Neuronal stem cell (in vitro differentiated cells): ENCODE measurements around the gene PDGFC.

Experiments used
- DNase-seq: peaks from one replicate; pipeline ENCODE4 v3.0.0-alpha.2; 2013; ENCODE audit warnings: low spot score
- H2AFZ ChIP-seq: one replicate; pipeline ENCODE4 v1.6.1; 2013; ENCODE audit warnings: mild to moderate bottlenecking, low read length, inconsistent platforms
- H2AK5ac ChIP-seq: 2 replicates; pipeline ENCODE4 v1.6.1; 2013; ENCODE audit warnings: low read depth, mild to moderate bottlenecking, inconsistent platforms, low read length, moderate library complexity, mixed read lengths
- H2BK120ac ChIP-seq: 2 replicates; pipeline ENCODE4 v1.6.1; 2013; ENCODE audit warnings: low read depth, mild to moderate bottlenecking, inconsistent platforms, low read length, moderate library complexity, mixed read lengths
- H2BK12ac ChIP-seq: one replicate; pipeline ENCODE4 v1.6.1; 2013; ENCODE audit warnings: low read length, inconsistent platforms
- H2BK15ac ChIP-seq: 2 replicates; pipeline ENCODE4 v1.6.1; 2013; ENCODE audit warnings: mild to moderate bottlenecking, low read length, inconsistent platforms, mixed read lengths
- H2BK5ac ChIP-seq: one replicate; pipeline ENCODE4 v1.6.1; 2013; ENCODE audit warnings: inconsistent platforms, mild to moderate bottlenecking, low read length, moderate library complexity
- H3K14ac ChIP-seq: one replicate; pipeline ENCODE4 v1.6.1; 2013; ENCODE audit warnings: low read length, inconsistent platforms
- H3K18ac ChIP-seq: 2 replicates; pipeline ENCODE4 v1.6.1; 2013; ENCODE audit warnings: low read length, inconsistent platforms
- H3K23ac ChIP-seq: 2 replicates; pipeline ENCODE4 v1.6.1; 2013; ENCODE audit warnings: low read depth, mild to moderate bottlenecking, mixed read lengths, low read length, inconsistent platforms; ENCODE audit not compliant: poor library complexity
- H3K27ac ChIP-seq: replicated peaks from 3 replicates; pipeline ENCODE4 v1.5.1; 2013; ENCODE audit warnings: low read length, inconsistent platforms
- H3K27me3 ChIP-seq, 3 experiments: 2 replicates each; pipeline ENCODE4 v1.6.1; 2013; ENCODE audit warnings: low read length in 3 of 3, mild to moderate bottlenecking in 2 of 3, inconsistent platforms in 1 of 3, low read depth in 1 of 3, mixed read lengths in 1 of 3, moderate library complexity in 1 of 3; ENCODE audit not compliant: control insufficient read depth in 3 of 3, insufficient read depth in 3 of 3
- H3K36me3 ChIP-seq, 2 donors: replicated peaks in 1 of 2; 2 replicates each; pipeline ENCODE4 v1.6.1; 2013; ENCODE audit warnings: low read length in 2 of 2; ENCODE audit not compliant: control insufficient read depth in 2 of 2, insufficient read depth in 2 of 2
- H3K4ac ChIP-seq: 2 replicates; pipeline ENCODE4 v1.6.1; 2013; ENCODE audit warnings: inconsistent platforms, mild to moderate bottlenecking, low read length, moderate library complexity
- H3K4me1 ChIP-seq, 2 donors: 1 replicate in 1 of 2; 2 replicates in 1 of 2; pipeline ENCODE4 v1.6.1; 2013; ENCODE audit warnings: low read length in 2 of 2, low read depth in 1 of 2; ENCODE audit not compliant: control insufficient read depth in 2 of 2, insufficient read depth in 1 of 2
- H3K4me2 ChIP-seq: one replicate; pipeline ENCODE4 v1.6.1; 2013; ENCODE audit warnings: mild to moderate bottlenecking, low read length, inconsistent platforms; ENCODE audit not compliant: insufficient read depth, poor library complexity, severe bottlenecking
- H3K4me3 ChIP-seq, 2 donors: 2 replicates each; pipeline ENCODE4 v1.5.1; 2013; ENCODE audit warnings: low read length in 2 of 2, mild to moderate bottlenecking in 2 of 2, inconsistent platforms in 1 of 2, moderate library complexity in 1 of 2
- H3K79me1 ChIP-seq: one replicate; pipeline ENCODE4 v1.6.1; 2013; ENCODE audit warnings: low read depth, mild to moderate bottlenecking, inconsistent platforms, low read length, moderate library complexity
- H3K9ac ChIP-seq: one replicate; pipeline ENCODE4 v1.6.1; 2013; ENCODE audit warnings: mild to moderate bottlenecking, low read depth, low read length, inconsistent platforms; ENCODE audit not compliant: poor library complexity
- H3K9me3 ChIP-seq, 2 donors: replicated peaks in 1 of 2; 2 replicates each; pipeline versions ENCODE3 to v1.6.1; 2013; ENCODE audit warnings: low read length in 2 of 2, mild to moderate bottlenecking in 2 of 2, inconsistent platforms in 1 of 2, low read depth in 1 of 2, mixed read lengths in 1 of 2, moderate library complexity in 1 of 2; ENCODE audit not compliant: control insufficient read depth in 2 of 2, insufficient read depth in 1 of 2
- H4K8ac ChIP-seq: one replicate; pipeline ENCODE4 v1.6.1; 2013; ENCODE audit warnings: low read depth, mild to moderate bottlenecking, inconsistent platforms, low read length, moderate library complexity
- H4K91ac ChIP-seq: one replicate; pipeline ENCODE4 v1.6.1; 2013; ENCODE audit warnings: low read length, low read depth, mild to moderate bottlenecking, inconsistent platforms; ENCODE audit not compliant: poor library complexity
- WGBS, 2 donors: extraction: QIAGEN DNeasy Blood & Tissue Kit; methylation state at CpG; one replicate each; pipeline ENCODE4 v1.1.7; 2013; ENCODE audit warnings: missing lambda C conversion rate in 2 of 2, mixed read lengths in 1 of 2; ENCODE audit not compliant: insufficient read length in 2 of 2, insufficient replicate concordance in 1 of 2; ENCODE audit errors: extremely low coverage in 2 of 2; 5-methylcytosine and 5-hydroxymethylcytosine counted together

PDGFC gene

GRCh38 chr4:156966836-156967235 is 4.8 kb downstream of the PDGFC start:
- H3K4me3 ChIP-seq: no peak overlapping the region
- H2BK120ac ChIP-seq: no peak overlapping the region
- H3K9ac ChIP-seq: no peak overlapping the region
- no peak overlapping the region for H2BK15ac ChIP-seq
- no peak overlapping the region for H2AK5ac ChIP-seq
- H3K27me3 ChIP-seq: peaks cover 0 to 4% (median 0%) of the 10 kb centered on the region in 3 experiments
- H3K4me1 ChIP-seq: peaks cover 2 to 20% of the 10 kb centered on the region in 2 donors
- H2AFZ ChIP-seq: no peak overlapping the region
- H4K8ac ChIP-seq: no peak overlapping the region
- H2BK5ac ChIP-seq: no peak overlapping the region
- no peaks in the 10 kb centered on the region for H3K9me3 ChIP-seq
- no peaks in the 10 kb centered on the region for H3K36me3 ChIP-seq
- no peak overlapping the region for H3K4ac ChIP-seq
- H3K27ac ChIP-seq: no peak overlapping the region
- no CpG with 5 or more reads among the region's 2 CpGs for WGBS, 2 donors
- H3K4me2 ChIP-seq: no peak overlapping the region
- H4K91ac ChIP-seq: no peak overlapping the region
- no peaks in the 10 kb centered on the region for H3K79me1 ChIP-seq
- H3K14ac ChIP-seq: no peak overlapping the region
- no peak for DNase-seq
- no peak overlapping the region for H3K18ac ChIP-seq
- H2BK12ac ChIP-seq: no peak overlapping the region
- H3K23ac ChIP-seq: no peak overlapping the region

- H3K79me1 ChIP-seq: no peaks in the 10 kb centered on the region
- no peak overlapping the region for H2BK12ac ChIP-seq
- H3K27me3 ChIP-seq: no peaks in the 10 kb centered on the region
- H3K36me3 ChIP-seq: no peaks in the 10 kb centered on the region
- no peak overlapping the region for H2AFZ ChIP-seq
- H3K9me3 ChIP-seq: no peaks in the 10 kb centered on the region
- H3K18ac ChIP-seq: no peak overlapping the region
- H3K14ac ChIP-seq: no peak overlapping the region
- H4K91ac ChIP-seq: no peak overlapping the region
- no peak overlapping the region for H3K4ac ChIP-seq
- no peak overlapping the region for H2BK120ac ChIP-seq
- no peak overlapping the region for H3K4me3 ChIP-seq
- no peak for DNase-seq
- H4K8ac ChIP-seq: no peak overlapping the region
- no peak overlapping the region for H2BK5ac ChIP-seq
- no peak overlapping the region for H3K23ac ChIP-seq
- no CpG with 5 or more reads among the region's 3 CpGs for WGBS, 2 donors
- no peak overlapping the region for H3K4me2 ChIP-seq
- H3K9ac ChIP-seq: no peak overlapping the region
- H3K27ac ChIP-seq: no peak overlapping the region
- no peak overlapping the region for H2AK5ac ChIP-seq
- H2BK15ac ChIP-seq: no peak overlapping the region
- peaks cover 4 to 10% of the 10 kb centered on the region in 2 donors for H3K4me1 ChIP-seq
Observed at GRCh38 chr4:156963419-156963818, 8.2 kb downstream of the PDGFC start.

- H3K36me3 ChIP-seq: no peaks in the 10 kb centered on the region
- no peak overlapping the region for H2BK5ac ChIP-seq
- H2BK120ac ChIP-seq: no peak overlapping the region
- no peaks in the 10 kb centered on the region for H3K27me3 ChIP-seq
- no peak overlapping the region for H4K8ac ChIP-seq
- no peak overlapping the region for H3K4me3 ChIP-seq
- peaks cover 4 to 10% of the 10 kb centered on the region in 2 donors for H3K4me1 ChIP-seq
- no peak overlapping the region for H3K4me2 ChIP-seq
- no peak overlapping the region for H2AFZ ChIP-seq
- WGBS, 2 donors: no CpG with 5 or more reads among the region's 3 CpGs
- no peak overlapping the region for H3K14ac ChIP-seq
- H3K23ac ChIP-seq: no peak overlapping the region
- no peak for DNase-seq
- H2BK15ac ChIP-seq: no peak overlapping the region
- no peak overlapping the region for H3K4ac ChIP-seq
- no peaks in the 10 kb centered on the region for H3K79me1 ChIP-seq
- no peak overlapping the region for H3K9ac ChIP-seq
- no peaks in the 10 kb centered on the region for H3K9me3 ChIP-seq
- no peak overlapping the region for H2BK12ac ChIP-seq
- no peak overlapping the region for H4K91ac ChIP-seq
- no peak overlapping the region for H2AK5ac ChIP-seq
- no peak overlapping the region for H3K27ac ChIP-seq
- no peak overlapping the region for H3K18ac ChIP-seq
Observed at GRCh38 chr4:156962528-156962974, 9.0 kb downstream of the PDGFC start.

- Histone ChIP-seq H3K79me1 (no peaks in the 10 kb centered on the region), H2BK15ac (no peak overlapping the region), H2BK120ac (no peak overlapping the region), H2BK5ac (no peak overlapping the region), H3K27ac (no peak overlapping the region), H3K9ac (no peak overlapping the region), H4K8ac (no peak overlapping the region), H3K14ac (no peak overlapping the region), H2BK12ac (no peak overlapping the region), H3K4ac (no peak overlapping the region), H3K4me3 (no peak overlapping the region), H3K23ac (no peak overlapping the region), H2AK5ac (no peak overlapping the region), H3K4me2 (no peak overlapping the region), H4K91ac (no peak overlapping the region), H3K9me3 (no peaks in the 10 kb centered on the region), H3K18ac (no peak overlapping the region), H3K4me1 (peaks cover 4 to 10% of the 10 kb centered on the region in 2 donors), H3K27me3 (no peaks in the 10 kb centered on the region), H3K36me3 (no peaks in the 10 kb centered on the region), H2AFZ (peak overlapping the region; percentile 35)
- no peak for DNase-seq
- WGBS, 2 donors: no CpG with 5 or more reads among the region's 3 CpGs
Observed at GRCh38 chr4:156962058-156962358, 9.6 kb downstream of the PDGFC start.
